ENCODE data around the gene SNAI3. TPM values are rescaled to one million over a fixed set of nuclear protein-coding genes. Genes with fewer than 3 reads are reported as not detected.

SNAI3 gene
- total RNA-seq, 4 donors from 2014 or later, result 0.33 to 1.3 (median 1.3) TPM

GRCh38 chr16:88629835-88630234 lies 56.5 kb downstream of the SNAI3 start:
- Histone ChIP-seq H3K27ac (no peak overlapping the region), H3K27me3 (no peaks in the 10 kb centered on the region), H3K9me3 (no peaks in the 10 kb centered on the region), H3K4me1 (peaks cover 0 to 14% of the 10 kb centered on the region in 2 donors), H3K4me3 (replicated peaks in 1 of 3) (no peak overlapping the region), H3K36me3 (peaks cover 35 to 37% of the 10 kb centered on the region in 2 donors)
- intact Hi-C loops (cut with DNase I), result no loop called here
- no peak for TF ChIP-seq CTCF (IDR thresholded peaks at IDR 0.05)
- TF ChIP-seq POLR2A (IDR thresholded peaks at IDR 0.05), result no peak
- WGBS, 2 donors, result 94 to 97% methylated on average over 6 to 9 of the region's 9 CpGs
- no peak for DNase-seq

GRCh38 chr16:88628512-88628974 lies 57.8 kb downstream of the SNAI3 start:
- H3K4me3 ChIP-seq (replicated peaks in 1 of 3), result no peak overlapping the region
- no peak overlapping the region for H3K27ac ChIP-seq
- H3K9me3 ChIP-seq, result no peaks in the 10 kb centered on the region
- WGBS, 2 donors, result 75 to 76% methylated on average over 8 to 10 of the region's 12 CpGs
- peaks cover 0 to 1% of the 10 kb centered on the region in 2 donors for H3K4me1 ChIP-seq
- no peak for DNase-seq
- no peak for TF ChIP-seq POLR2A (IDR thresholded peaks at IDR 0.05)
- peak in 1 of 6 experiments; percentile 27 for TF ChIP-seq CTCF (IDR thresholded peaks at IDR 0.05)
- no peaks in the 10 kb centered on the region for H3K27me3 ChIP-seq
- H3K36me3 ChIP-seq, result peaks cover 48 to 50% of the 10 kb centered on the region in 2 donors
- intact Hi-C loops (cut with DNase I), result no loop called here

Small RNAs within 50 kb of the gene (microRNA-seq; reads per million reads assigned to microRNA genes)
- not detected for gene MIR4722

Other genes with a start within 250 kb of the SNAI3 start
- gene ZFPM1, start 233.2 kb downstream of the SNAI3 start, total RNA-seq, result 1 to 10 TPM; 1.9 to 5.3 (median 3.4) TPM
- gene ZC3H18, start 116.1 kb downstream of the SNAI3 start, total RNA-seq, result 10 to 100 TPM; 14.8 to 25.5 (median 20.9) TPM
- not detected for gene IL17C, start 47.9 kb downstream of the SNAI3 start, total RNA-seq
- 100 to 1,000 TPM; 199 to 475 (median 339) TPM for gene CYBA, start 35.5 kb downstream of the SNAI3 start, total RNA-seq
- gene MVD, start 23.4 kb downstream of the SNAI3 start, total RNA-seq, result 10 to 100 TPM; 20.7 to 52.5 (median 43.2) TPM
- 10 to 100 TPM; 12.5 to 26.8 (median 19.1) TPM for gene RNF166, start 19.9 kb upstream of the SNAI3 start, total RNA-seq
- 10 to 100 TPM in 2 of 4 donors, 1 to 10 TPM in 2; 7.7 to 21.2 (median 13.6) TPM for gene CTU2, start 20.0 kb upstream of the SNAI3 start, total RNA-seq
- 100 to 1,000 TPM in 3 of 4 donors, 10 to 100 TPM in 1; 81.2 to 145 (median 113) TPM for gene PIEZO1, start 98.7 kb upstream of the SNAI3 start, total RNA-seq
- gene CDT1, start 117.3 kb upstream of the SNAI3 start, total RNA-seq, result 1 to 10 TPM in 2 of 4 donors, under 1 TPM in 2; 0.33 to 1.8 (median 0.99) TPM
- gene APRT, start 125.4 kb upstream of the SNAI3 start, total RNA-seq, result 100 to 1,000 TPM in 3 of 4 donors, 10 to 100 TPM in 1; 88.9 to 182 (median 118) TPM
- 10 to 100 TPM; 14.4 to 41.9 (median 33.0) TPM for gene GALNS, start 170.4 kb upstream of the SNAI3 start, total RNA-seq
- 10 to 100 TPM; 18.9 to 50.4 (median 43.8) TPM for gene TRAPPC2L, start 170.6 kb upstream of the SNAI3 start, total RNA-seq
- not detected for gene PABPN1L, start 180.2 kb upstream of the SNAI3 start, total RNA-seq

Measured in thyroid gland (tissue), 4 donors.